ENCODE results near the gene PLEKHA1. TPM values are rescaled to one million over a fixed set of nuclear protein-coding genes. Genes with fewer than 3 reads are reported as not detected.
A peak's percentile ranks its signal among the peaks of the same experiment; 100 is the strongest.

Gene PLEKHA1
- total RNA-seq, 2 experiments from 2014 or later: 5.5 to 7.3 TPM

DNA sequence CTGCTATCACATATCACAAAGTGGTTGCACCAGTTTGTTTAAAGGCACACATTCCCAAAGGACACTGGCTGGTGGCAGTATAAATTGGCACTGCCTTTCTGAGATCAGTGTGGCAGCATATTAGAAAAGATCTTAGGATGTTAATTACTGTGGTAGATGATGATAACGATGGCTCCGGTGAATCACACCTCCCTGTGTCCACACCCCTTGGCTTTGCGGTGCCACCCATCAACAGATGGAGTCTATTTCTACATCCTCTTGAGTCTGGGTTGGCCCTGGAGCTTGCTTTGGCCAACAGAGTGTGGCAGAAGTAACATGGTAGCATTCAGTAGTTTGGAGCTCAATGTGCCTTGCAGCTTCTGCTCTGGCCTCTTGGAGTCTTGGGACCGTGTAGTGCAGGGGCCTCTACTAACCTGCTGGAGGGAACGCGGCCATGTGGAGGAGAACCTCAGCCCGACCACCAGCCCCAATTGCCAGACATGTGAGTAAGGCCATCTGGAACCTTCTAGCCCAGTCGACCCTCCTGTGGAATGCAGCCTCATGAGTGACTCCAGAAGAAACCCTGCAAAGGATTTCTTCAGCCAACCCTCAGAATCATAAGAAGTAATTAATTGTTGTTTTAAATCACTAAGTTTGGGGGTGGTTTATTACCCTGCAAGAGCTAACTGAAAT, 27.2 kb upstream of the PLEKHA1 start:
- POLR2A ChIA-PET: interaction anchor here (0.9 to 1.4 kb wide), 2 partner anchors 36 to 40 kb away, joined by 3 read pairs; no protein-coding TSS in a partner anchor
- Histone ChIP-seq H3K4me3 (ENCODE audit: low read depth, low read length, poor library complexity, severe bottlenecking) (no peak overlapping the region), H3K4me2 (ENCODE audit: low read length) (peak overlapping the region; percentile 64), H3K79me2 (ENCODE audit: insufficient read depth, low read depth, low read length) (no peaks in the 10 kb centered on the region), H2AFZ (ENCODE audit: low read length) (peak overlapping the region; percentile 71; the same call in 1 of the 2 replicates), H4K20me1 (ENCODE audit: insufficient read depth, low read length) (no peaks in the 10 kb centered on the region), H3K4me1 (ENCODE audit: insufficient read depth, low read length, poor library complexity, severe bottlenecking) (peaks cover 51% of the 10 kb centered on the region), H3K27ac (ENCODE audit: low read depth, low read length, poor library complexity, severe bottlenecking) (peak overlapping the region; percentile 77), H3K9me2 (ENCODE audit: insufficient read depth, low read length) (no peaks in the 10 kb centered on the region), H3K36me3 (ENCODE audit: insufficient read depth, low read length) (no peaks in the 10 kb centered on the region; the same call in 1 of the 2 replicates), H3K9me3 (ENCODE audit: low read length) (peaks cover 8% of the 10 kb centered on the region; the same call in 1 of the 2 replicates)
- intact Hi-C loops (cut with micrococcal nuclease; ENCODE audit: unreplicated experiment): no loop called here
- CTCF ChIA-PET (ENCODE audit: unreplicated experiment): interaction anchor here (0.9 kb wide), 1 partner anchor 19 kb away, joined by 4 read pairs; no protein-coding TSS in a partner anchor
- no TSS peak for BruUV-seq (replicated peaks)
- no peak for DNase-seq (ENCODE audit: low spot score)
- TF ChIP-seq, protein P1, sequence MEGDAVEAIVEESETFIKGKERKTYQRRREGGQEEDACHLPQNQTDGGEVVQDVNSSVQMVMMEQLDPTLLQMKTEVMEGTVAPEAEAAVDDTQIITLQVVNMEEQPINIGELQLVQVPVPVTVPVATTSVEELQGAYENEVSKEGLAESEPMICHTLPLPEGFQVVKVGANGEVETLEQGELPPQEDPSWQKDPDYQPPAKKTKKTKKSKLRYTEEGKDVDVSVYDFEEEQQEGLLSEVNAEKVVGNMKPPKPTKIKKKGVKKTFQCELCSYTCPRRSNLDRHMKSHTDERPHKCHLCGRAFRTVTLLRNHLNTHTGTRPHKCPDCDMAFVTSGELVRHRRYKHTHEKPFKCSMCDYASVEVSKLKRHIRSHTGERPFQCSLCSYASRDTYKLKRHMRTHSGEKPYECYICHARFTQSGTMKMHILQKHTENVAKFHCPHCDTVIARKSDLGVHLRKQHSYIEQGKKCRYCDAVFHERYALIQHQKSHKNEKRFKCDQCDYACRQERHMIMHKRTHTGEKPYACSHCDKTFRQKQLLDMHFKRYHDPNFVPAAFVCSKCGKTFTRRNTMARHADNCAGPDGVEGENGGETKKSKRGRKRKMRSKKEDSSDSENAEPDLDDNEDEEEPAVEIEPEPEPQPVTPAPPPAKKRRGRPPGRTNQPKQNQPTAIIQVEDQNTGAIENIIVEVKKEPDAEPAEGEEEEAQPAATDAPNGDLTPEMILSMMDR (conservative IDR thresholded peaks at IDR 0.05; ENCODE audit: low read length): no peak

DNA sequence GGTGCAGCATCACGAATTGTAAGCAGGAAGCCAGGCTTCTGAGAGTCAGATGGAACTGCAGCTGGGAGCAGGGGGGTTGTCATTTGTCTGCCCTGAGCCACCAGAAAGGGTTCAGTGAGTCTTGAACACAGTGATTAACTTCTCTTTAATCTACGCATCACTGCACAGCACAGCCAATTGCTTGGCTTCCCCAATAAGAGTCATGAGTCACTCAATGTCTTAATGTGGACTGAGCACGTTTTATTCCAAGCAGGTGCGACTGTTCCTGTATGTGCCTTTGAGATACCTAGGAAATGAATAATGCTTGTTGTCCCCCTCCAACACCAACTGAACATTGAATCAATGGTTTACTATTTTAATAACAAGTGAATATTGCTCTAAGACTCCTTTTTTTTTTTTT, 26.0 kb upstream of the PLEKHA1 start:
- Histone ChIP-seq H3K4me3 (ENCODE audit: low read depth, low read length, poor library complexity, severe bottlenecking) (peak overlapping the region; percentile 32), H3K4me2 (ENCODE audit: low read length) (peak overlapping the region; percentile 64), H2AFZ (ENCODE audit: low read length) (peak overlapping the region; percentile 71), H3K9me2 (ENCODE audit: insufficient read depth, low read length) (no peaks in the 10 kb centered on the region), H3K36me3 (ENCODE audit: insufficient read depth, low read length) (no peaks in the 10 kb centered on the region; the same call in 1 of the 2 replicates), H3K27ac (ENCODE audit: low read depth, low read length, poor library complexity, severe bottlenecking) (peak overlapping the region; percentile 77), H3K79me2 (ENCODE audit: insufficient read depth, low read depth, low read length) (no peaks in the 10 kb centered on the region), H3K4me1 (ENCODE audit: insufficient read depth, low read length, poor library complexity, severe bottlenecking) (peaks cover 39% of the 10 kb centered on the region), H4K20me1 (ENCODE audit: insufficient read depth, low read length) (no peaks in the 10 kb centered on the region), H3K9me3 (ENCODE audit: low read length) (peaks cover 8% of the 10 kb centered on the region; the same call in 1 of the 2 replicates)
- intact Hi-C loops (cut with micrococcal nuclease; ENCODE audit: unreplicated experiment): loop anchor here (2.0 kb wide), 1 partner anchor 26 kb away; the partner anchor contains the start of gene PLEKHA1
- no TSS peak for BruUV-seq (replicated peaks)
- POLR2A ChIA-PET: interaction anchor here (0.9 to 1.4 kb wide), 2 partner anchors 39 to 88 kb away, joined by 3 to 4 read pairs; no protein-coding TSS in a partner anchor
- no peak for TF ChIP-seq EZH2phosphoT487 (IDR thresholded peaks at IDR 0.05; ENCODE audit: borderline replicate concordance, low read depth, low read length)
- TF ChIP-seq, protein P1 (conservative IDR thresholded peaks at IDR 0.05; ENCODE audit: low read length): no peak
- CTCF ChIA-PET (ENCODE audit: unreplicated experiment): no interaction called here
- peak; percentile 91 for DNase-seq (ENCODE audit: low spot score)

DNA sequence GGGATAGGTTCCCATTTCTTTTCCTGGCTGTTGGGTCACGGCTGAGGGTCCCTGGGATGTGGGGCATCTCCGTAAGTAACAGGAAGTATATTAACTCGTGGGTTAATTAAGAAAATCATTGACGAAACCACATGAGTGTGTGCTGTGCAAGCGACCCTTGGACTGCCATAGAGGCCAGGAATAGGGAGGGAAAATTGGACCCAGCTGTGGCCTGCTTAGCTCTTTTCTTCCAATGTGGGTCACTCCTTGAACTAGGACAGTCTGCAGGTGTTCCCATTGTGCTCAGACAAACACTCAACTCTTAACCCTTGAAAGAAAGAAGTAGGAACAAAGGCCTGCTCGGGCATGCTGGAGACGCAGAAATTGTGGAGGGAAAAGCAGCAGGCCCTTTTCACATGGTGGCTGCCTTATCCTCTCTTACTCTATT, 25.6 kb upstream of the PLEKHA1 start:
- Histone ChIP-seq H3K79me2 (ENCODE audit: insufficient read depth, low read depth, low read length) (no peaks in the 10 kb centered on the region), H3K9me2 (ENCODE audit: insufficient read depth, low read length) (no peaks in the 10 kb centered on the region), H3K9me3 (ENCODE audit: low read length) (peaks cover 8% of the 10 kb centered on the region; the same call in 1 of the 2 replicates), H4K20me1 (ENCODE audit: insufficient read depth, low read length) (no peaks in the 10 kb centered on the region), H2AFZ (ENCODE audit: low read length) (peak overlapping the region; percentile 71), H3K27ac (ENCODE audit: low read depth, low read length, poor library complexity, severe bottlenecking) (peak overlapping the region; percentile 77), H3K4me1 (ENCODE audit: insufficient read depth, low read length, poor library complexity, severe bottlenecking) (peaks cover 35% of the 10 kb centered on the region), H3K4me3 (ENCODE audit: low read depth, low read length, poor library complexity, severe bottlenecking) (peak overlapping the region; percentile 32), H3K4me2 (ENCODE audit: low read length) (peak overlapping the region; percentile 64), H3K36me3 (ENCODE audit: insufficient read depth, low read length) (no peaks in the 10 kb centered on the region; the same call in 1 of the 2 replicates)
- ChIA-PET POLR2A (interaction anchor here (0.5 kb wide), 1 partner anchor 65 kb away, joined by 3 read pairs; no protein-coding TSS in a partner anchor), CTCF (ENCODE audit: unreplicated experiment) (no interaction called here)
- no peak for DNase-seq (ENCODE audit: low spot score)
- TF ChIP-seq, protein P1 (conservative IDR thresholded peaks at IDR 0.05; ENCODE audit: low read length): no peak
- no peak for TF ChIP-seq EZH2phosphoT487 (IDR thresholded peaks at IDR 0.05; ENCODE audit: borderline replicate concordance, low read depth, low read length)
- intact Hi-C loops (cut with micrococcal nuclease; ENCODE audit: unreplicated experiment): loop anchor here (2.0 kb wide), 1 partner anchor 26 kb away; the partner anchor contains the start of gene PLEKHA1
- no TSS peak for BruUV-seq (replicated peaks)

Data from OCI-LY7 (cell line).